ENCODE data around the gene PANK4.

GRCh38 chr1:2489615-2490014 is 36.8 kb downstream of the PANK4 start:
- TF ChIP-seq TOX (CRISPR knock-in tag; IDR thresholded peaks at IDR 0.05; ENCODE audit: borderline replicate concordance) = no peak
- TF ChIP-seq ARNTL (CRISPR knock-in tag; IDR thresholded peaks at IDR 0.05; ENCODE audit: borderline replicate concordance, low read depth) = no peak
- no peak for TF ChIP-seq PPARA (CRISPR knock-in tag; IDR thresholded peaks at IDR 0.05; ENCODE audit: borderline replicate concordance)
- no peak for TF ChIP-seq SNAI2 (CRISPR knock-in tag; IDR thresholded peaks at IDR 0.05)
- TF ChIP-seq CSDC2 (CRISPR knock-in tag; IDR thresholded peaks at IDR 0.05) = no peak
- TF ChIP-seq, protein P1, sequence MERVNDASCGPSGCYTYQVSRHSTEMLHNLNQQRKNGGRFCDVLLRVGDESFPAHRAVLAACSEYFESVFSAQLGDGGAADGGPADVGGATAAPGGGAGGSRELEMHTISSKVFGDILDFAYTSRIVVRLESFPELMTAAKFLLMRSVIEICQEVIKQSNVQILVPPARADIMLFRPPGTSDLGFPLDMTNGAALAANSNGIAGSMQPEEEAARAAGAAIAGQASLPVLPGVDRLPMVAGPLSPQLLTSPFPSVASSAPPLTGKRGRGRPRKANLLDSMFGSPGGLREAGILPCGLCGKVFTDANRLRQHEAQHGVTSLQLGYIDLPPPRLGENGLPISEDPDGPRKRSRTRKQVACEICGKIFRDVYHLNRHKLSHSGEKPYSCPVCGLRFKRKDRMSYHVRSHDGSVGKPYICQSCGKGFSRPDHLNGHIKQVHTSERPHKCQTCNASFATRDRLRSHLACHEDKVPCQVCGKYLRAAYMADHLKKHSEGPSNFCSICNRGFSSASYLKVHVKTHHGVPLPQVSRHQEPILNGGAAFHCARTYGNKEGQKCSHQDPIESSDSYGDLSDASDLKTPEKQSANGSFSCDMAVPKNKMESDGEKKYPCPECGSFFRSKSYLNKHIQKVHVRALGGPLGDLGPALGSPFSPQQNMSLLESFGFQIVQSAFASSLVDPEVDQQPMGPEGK (CRISPR knock-in tag; IDR thresholded peaks at IDR 0.05; ENCODE audit: borderline replicate concordance) = no peak
- no peak for TF ChIP-seq OSR1 (CRISPR knock-in tag; IDR thresholded peaks at IDR 0.05)
- TF ChIP-seq RARB (CRISPR knock-in tag; IDR thresholded peaks at IDR 0.05) = no peak
- TF ChIP-seq BACH2 (CRISPR knock-in tag; IDR thresholded peaks at IDR 0.05; ENCODE audit: borderline replicate concordance) = no peak

Data from SK-N-SH treated with all-trans-retinoic acid at 6 μM for 48 hours (cell line).